CMK (cell line): ENCODE results near the gene VGLL3.
"Not testable (repeated sequence)": the region's sequence is repeated elsewhere in the genome, so short reads cannot be mapped to it uniquely, and the experiment has no call there.

Experiments used
- DNase-seq: peaks from one replicate; pipeline ENCODE4 v3.0.0-alpha.2; 2010; ENCODE audit warnings: low read depth

Gene VGLL3

DNA sequence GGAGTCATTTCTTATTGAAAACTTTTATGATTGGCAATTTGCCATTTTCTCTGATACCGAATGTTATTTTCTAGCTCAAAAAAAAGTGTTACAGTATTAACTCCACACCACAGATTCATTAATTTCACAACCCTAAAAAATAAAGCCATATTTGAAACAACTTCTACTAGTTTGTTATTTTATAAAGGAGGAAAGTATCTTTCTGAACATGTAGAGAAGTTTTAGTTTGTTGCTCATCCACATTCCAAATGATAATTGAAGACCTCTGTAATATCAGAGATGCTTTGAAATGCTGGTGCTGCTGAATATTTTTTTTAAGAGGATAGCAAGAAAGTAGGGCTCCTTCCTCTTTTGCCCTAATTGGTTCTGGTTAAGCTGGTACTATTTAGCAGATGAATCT is 1.9 kb downstream of the VGLL3 start:
- no peak for DNase-seq

GRCh38 chr3:86988235-86988634 is 2.7 kb downstream of the VGLL3 start:
- DNase-seq = no peak

DNA sequence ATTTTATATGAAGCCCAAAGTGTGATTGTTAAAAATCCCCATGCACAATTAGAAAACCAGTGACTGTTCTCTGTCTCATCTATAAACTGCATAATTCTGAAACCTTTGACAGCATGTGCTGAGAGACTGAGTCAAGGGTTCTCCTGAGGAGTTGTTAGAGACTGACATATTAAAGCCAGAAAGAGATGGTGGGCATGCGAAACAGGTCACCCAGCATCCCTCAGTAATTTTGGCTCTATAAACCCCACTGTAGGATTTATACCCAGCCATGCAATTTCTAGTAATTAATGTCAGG is 3.6 kb downstream of the VGLL3 start:
- DNase-seq = no peak

DNA sequence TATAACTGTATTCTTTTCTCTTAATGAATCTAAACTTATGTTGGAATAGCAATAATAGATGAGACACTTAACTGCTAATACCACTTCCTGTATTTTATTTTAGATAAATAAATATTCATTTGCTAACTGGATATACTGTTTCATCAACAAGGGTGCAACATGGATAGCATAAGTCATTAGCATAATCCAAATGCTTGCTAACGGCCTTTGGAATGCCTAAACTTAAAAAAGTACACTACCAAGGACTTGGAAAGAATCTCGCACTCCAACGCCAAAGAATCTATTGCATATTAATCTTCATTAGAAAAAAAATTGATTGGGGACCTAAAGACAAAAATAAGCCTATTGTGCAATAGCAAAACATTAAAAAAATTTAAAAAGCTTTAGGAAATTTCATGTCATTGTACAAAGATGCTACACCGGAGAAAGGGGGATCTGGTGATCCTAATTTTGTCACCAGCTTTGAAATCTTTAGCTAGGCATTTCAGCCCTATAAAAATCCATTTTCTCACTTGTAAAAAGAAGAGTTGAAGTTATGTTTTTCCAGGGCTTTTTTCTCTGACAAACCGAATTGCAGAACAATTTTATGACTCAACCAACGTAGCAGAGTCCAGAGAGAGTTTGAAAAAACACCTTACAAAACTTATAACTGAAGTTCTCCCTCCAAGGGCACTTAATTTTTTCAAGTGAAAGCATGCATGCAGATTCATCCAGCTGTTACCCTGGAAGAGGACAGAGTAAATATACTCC is 4.1 kb downstream of the VGLL3 start:
- DNase-seq = no peak

GRCh38 chr3:86985181-86985826 is 5.6 kb downstream of the VGLL3 start:
- no peak for DNase-seq

DNA sequence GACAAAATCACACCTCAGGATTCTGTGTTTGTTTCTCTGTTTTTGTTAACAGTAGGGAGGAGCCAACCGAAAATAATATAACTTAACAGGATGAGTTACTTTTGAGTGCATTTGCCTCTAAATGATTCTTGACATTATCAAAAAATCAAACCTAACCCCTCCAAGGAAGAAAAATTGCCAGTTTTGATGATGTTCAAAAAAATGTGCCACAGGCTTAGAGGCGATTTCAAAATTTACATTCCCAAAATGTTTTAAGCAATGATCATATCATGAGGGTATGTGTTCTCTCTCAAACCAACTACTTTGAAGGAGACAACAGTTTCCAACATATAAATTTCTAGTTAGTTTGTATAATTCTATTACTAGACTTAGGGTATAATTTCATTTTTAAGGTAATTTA is 6.7 kb downstream of the VGLL3 start:
- DNase-seq = no peak

DNA sequence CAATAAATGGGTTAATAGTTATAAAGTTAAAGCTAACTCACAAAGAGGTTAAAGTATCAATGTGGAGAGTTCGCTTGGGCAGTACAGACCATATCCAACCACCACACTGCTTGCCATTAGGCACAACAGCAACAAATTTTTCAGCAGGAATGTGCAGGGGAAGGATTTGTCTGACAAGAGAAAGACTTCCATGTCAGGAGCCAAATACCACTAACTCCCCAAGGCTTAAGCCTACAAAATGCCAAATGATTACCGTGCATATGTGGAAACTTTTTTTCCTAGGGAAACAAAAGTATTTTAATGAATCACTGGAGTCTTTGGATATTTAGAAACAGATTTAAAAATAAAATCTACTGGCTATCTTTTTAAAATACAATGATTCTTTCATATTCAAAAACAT is 8.1 kb downstream of the VGLL3 start:
- no peak for DNase-seq

- DNase-seq = no peak
Observed at GRCh38 chr3:86978111-86978551, 12.8 kb downstream of the VGLL3 start.

- no peak for DNase-seq
Observed at GRCh38 chr3:86976219-86976618, 14.7 kb downstream of the VGLL3 start.

GRCh38 chr3:86974177-86974576 is 16.8 kb downstream of the VGLL3 start:
- not testable (repeated sequence) for DNase-seq

- DNase-seq = no peak
Observed at GRCh38 chr3:86973440-86973839, 17.5 kb downstream of the VGLL3 start.

DNA sequence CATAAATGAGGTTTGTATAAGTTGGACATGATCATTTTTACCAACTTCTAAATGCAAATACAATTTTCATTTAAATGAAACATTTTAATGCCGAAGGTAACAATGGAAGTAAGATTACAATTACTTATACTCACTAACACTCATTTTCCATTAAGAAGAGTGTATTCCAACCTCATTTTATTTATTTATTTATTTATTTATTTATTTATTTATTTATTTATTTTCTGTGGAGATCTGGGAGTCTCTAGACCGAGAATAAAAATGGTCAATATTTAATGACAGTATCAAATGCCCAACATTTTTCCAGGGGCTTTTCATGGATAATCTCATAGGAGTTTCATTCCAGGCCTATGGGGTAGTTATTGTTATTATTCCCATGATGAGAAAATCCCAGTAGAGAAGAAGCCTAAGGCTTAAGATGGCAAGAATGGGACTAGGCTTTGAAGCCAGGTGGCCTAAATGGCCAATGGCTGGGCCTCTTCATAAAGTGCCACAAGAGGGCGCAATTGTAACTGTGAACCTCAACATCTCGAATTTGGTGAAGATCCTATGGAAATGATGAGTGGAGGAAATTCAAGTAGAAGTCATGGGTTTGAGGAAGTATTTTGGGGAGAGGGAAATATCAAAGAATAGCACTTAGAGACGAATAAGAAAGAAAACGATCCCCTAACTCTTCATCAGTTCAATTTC is 21.3 kb downstream of the VGLL3 start:
- no peak for DNase-seq

DNA sequence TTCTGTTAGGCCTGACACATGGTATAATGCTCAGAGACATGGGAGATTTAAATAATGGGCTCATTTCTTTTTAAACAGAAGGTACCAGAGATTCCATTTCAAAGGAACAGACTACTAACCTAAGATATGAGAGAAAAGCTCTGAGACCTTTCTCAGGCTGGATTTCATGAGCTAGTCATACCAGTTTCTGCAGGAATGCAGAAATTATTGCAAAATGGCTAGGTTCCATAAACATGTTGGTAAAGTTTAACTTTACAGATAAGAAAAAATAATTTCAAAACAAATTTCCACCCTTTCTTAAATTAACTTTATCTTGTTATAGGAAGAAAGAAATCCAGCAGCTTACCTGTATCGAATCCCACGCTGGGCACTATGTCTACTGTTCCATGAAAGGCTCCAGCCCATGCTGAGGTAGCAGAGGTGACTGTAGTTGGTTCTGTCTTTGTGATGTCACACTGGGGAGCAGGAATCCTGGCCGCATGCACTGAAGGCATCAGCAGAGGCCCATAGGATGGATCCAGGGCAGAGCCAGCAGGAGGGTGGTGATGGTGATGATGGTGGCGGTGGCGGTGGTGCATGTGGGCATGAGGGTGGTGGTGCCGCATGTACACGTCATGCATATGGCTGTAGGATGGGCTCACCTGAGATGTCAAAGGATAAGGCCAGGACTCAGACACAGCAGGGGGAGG is 22.6 kb downstream of the VGLL3 start:
- DNase-seq = no peak

GRCh38 chr3:86967062-86967461 is 23.9 kb downstream of the VGLL3 start:
- no peak for DNase-seq

DNA sequence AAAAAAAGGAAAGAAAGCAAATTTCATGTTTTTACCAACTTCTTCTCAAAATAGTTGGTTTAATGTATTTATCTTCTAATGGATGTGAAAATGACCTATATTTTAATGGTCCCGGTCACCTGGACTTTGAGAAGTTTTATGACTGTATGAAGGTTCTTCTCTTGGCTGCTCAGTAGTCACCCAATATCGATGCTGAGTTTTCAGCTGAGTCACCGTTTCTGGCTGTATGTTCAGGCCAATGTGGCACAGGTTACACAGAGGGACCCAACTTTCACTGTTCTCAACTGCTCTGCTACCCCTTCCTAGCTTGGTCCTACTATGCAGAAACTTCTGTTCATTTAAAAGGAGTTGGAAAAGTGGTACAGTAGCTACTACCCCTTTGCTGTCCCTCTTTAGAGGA is 25.8 kb downstream of the VGLL3 start:
- no peak for DNase-seq

GRCh38 chr3:86963611-86964010 is 27.3 kb downstream of the VGLL3 start:
- no peak for DNase-seq

- DNase-seq = no peak
Observed at GRCh38 chr3:86961297-86961696, 29.7 kb downstream of the VGLL3 start.

- DNase-seq = no peak
Observed at GRCh38 chr3:86960550-86960949, 30.4 kb downstream of the VGLL3 start.

- no peak for DNase-seq
Observed at GRCh38 chr3:86958534-86958933, 32.4 kb downstream of the VGLL3 start.

- no peak for DNase-seq
Observed at GRCh38 chr3:86954747-86955146, 36.2 kb downstream of the VGLL3 start.

DNA sequence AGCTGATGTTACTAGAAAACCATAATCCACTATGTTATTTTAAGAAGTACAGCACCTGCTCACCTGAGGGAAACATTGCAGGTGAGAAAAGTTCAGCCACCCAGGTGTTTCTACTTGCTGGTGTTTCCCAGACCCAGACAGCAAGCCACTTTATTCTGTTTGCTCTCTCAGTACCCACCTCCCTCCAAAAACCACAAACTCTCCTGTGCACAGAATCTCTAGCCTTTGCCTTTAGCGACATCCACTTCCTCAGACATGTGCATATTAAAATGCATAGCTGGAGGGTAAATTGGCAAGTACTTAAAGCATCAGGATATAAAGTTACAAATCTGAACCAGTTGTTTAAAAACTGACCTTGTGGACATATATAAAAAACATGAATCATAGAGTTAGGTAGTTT is 36.7 kb downstream of the VGLL3 start:
- DNase-seq = no peak

DNA sequence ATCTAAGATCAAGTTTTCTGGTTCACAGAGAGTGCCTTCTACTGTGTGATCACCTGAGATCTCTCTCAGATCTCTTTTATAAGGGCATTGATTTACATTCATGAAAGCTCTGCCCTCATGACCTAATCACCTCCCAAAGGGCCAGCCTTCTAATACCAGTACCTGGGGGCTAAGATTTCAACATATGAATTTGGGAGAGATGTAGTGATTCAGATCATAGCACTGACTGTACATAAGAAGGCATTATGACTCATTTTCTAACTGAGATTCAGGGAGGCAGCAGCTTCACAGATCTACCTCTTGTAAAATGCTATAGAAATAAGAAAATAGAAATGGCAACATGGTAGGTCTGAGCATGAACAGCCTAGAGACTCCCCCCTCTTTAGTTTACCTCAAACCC is 39.6 kb downstream of the VGLL3 start:
- no peak for DNase-seq

GRCh38 chr3:86950717-86951116 is 40.2 kb downstream of the VGLL3 start:
- DNase-seq = no peak
